Stimulated activated CD4-positive, alpha-beta T cell treated with anti-CD3 and anti-CD28 coated beads, Interleukin-15, amount 100 ng/mL, for 1 hour (primary cell): ENCODE measurements around the gene RNF144B.

Experiments
- DNase-seq, 2 donors: peaks; one replicate each; pipeline ENCODE4 v3.0.0-alpha.2; 2020; ENCODE audit warnings: low read depth in 1 of 2, low spot score in 1 of 2

Gene RNF144B

GRCh38 chr6:18509871-18510643 is 122.9 kb downstream of the RNF144B start:
- DNase-seq = no peak

GRCh38 chr6:18510644-18511033 is 123.5 kb downstream of the RNF144B start:
- DNase-seq = no peak

- no peak for DNase-seq
These were observed 124.1 kb downstream of the RNF144B start for GRCh38 chr6:18511211-18511610.

GRCh38 chr6:18513253-18513798 is 126.2 kb downstream of the RNF144B start:
- no peak for DNase-seq

GRCh38 chr6:18514180-18514579 is 127.0 kb downstream of the RNF144B start:
- no peak for DNase-seq

- no peak for DNase-seq
These were observed 128.6 kb downstream of the RNF144B start for GRCh38 chr6:18515767-18516166.
